ENCODE data around the gene PDE1A. TPM values are rescaled to one million over a fixed set of nuclear protein-coding genes. Genes with fewer than 3 reads are reported as not detected.
"Not testable (repeated sequence)": the region's sequence is repeated elsewhere in the genome, so short reads cannot be mapped to it uniquely, and the experiment has no call there.

The PDE1A gene
- total and polyA plus RNA-seq, 3 experiments from 2014 or later = not detected

- H3K27me3 Mint-ChIP-seq; DNase-seq; POLR2A ChIA-PET; H3K27ac Mint-ChIP-seq; H3K4me3 Mint-ChIP-seq; H3K4me3 ChIP-seq (ENCODE audit: low read length); H3K36me3 ChIP-seq (ENCODE audit: insufficient read depth, low read length); CTCF ChIA-PET; H3K27ac ChIP-seq (ENCODE audit: low read depth, low read length); H3K27me3 ChIP-seq (ENCODE audit: insufficient read depth, low read length, poor library complexity, severe bottlenecking); H3K9me3 ChIP-seq (ENCODE audit: low read length); H3K4me1 Mint-ChIP-seq; H3K36me3 Mint-ChIP-seq; H3K4me1 ChIP-seq (ENCODE audit: insufficient read depth, low read length): not testable (repeated sequence)
- H3K9me3 Mint-ChIP-seq = peaks cover 22 to 23% (median 22%) of the 10 kb centered on the region in 5 donors
Measured at GRCh38 chr2:182276662-182277061, 150.2 kb downstream of the PDE1A start.

GRCh38 chr2:182267971-182268370 lies 158.9 kb downstream of the PDE1A start:
- Histone ChIP-seq H3K27ac (ENCODE audit: low read depth, low read length) (no peak overlapping the region), H3K4me3 (ENCODE audit: low read length) (no peak overlapping the region), H3K36me3 (ENCODE audit: insufficient read depth, low read length) (no peaks in the 10 kb centered on the region), H3K27me3 (ENCODE audit: insufficient read depth, low read length, poor library complexity, severe bottlenecking) (no peaks in the 10 kb centered on the region), H3K4me1 (ENCODE audit: insufficient read depth, low read length) (no peaks in the 10 kb centered on the region), H3K9me3 (ENCODE audit: low read length) (no peaks in the 10 kb centered on the region)
- Mint-ChIP-seq H3K4me3 (no peak overlapping the region), H3K27ac (no peak overlapping the region), H3K9me3 (peaks cover 0 to 3% (median 0%) of the 10 kb centered on the region in 5 donors), H3K4me1 (no peaks in the 10 kb centered on the region), H3K27me3 (no peaks in the 10 kb centered on the region), H3K36me3 (no peaks in the 10 kb centered on the region)
- CTCF ChIA-PET = no interaction called here
- no peak for DNase-seq
- POLR2A ChIA-PET = no interaction called here

GRCh38 chr2:182266909-182267308 lies 159.9 kb downstream of the PDE1A start:
- H3K27ac ChIP-seq (ENCODE audit: low read depth, low read length) = no peak overlapping the region
- Mint-ChIP-seq H3K4me1 (no peaks in the 10 kb centered on the region), H3K27me3 (no peaks in the 10 kb centered on the region), H3K4me3 (no peak overlapping the region), H3K9me3 (peaks cover 0 to 3% (median 0%) of the 10 kb centered on the region in 5 donors), H3K27ac (no peak overlapping the region), H3K36me3 (no peaks in the 10 kb centered on the region)
- H3K27me3 ChIP-seq (ENCODE audit: insufficient read depth, low read length, poor library complexity, severe bottlenecking) = no peaks in the 10 kb centered on the region
- no peaks in the 10 kb centered on the region for H3K9me3 ChIP-seq (ENCODE audit: low read length)
- ChIA-PET CTCF (no interaction called here), POLR2A (no interaction called here)
- no peaks in the 10 kb centered on the region for H3K4me1 ChIP-seq (ENCODE audit: insufficient read depth, low read length)
- no peak for DNase-seq
- H3K4me3 ChIP-seq (ENCODE audit: low read length) = no peak overlapping the region
- no peaks in the 10 kb centered on the region for H3K36me3 ChIP-seq (ENCODE audit: insufficient read depth, low read length)

- H3K9me3 Mint-ChIP-seq = peaks cover 0 to 3% (median 0%) of the 10 kb centered on the region in 5 donors
- H3K27me3 ChIP-seq (ENCODE audit: insufficient read depth, low read length, poor library complexity, severe bottlenecking) = no peaks in the 10 kb centered on the region
- H3K36me3 Mint-ChIP-seq = no peaks in the 10 kb centered on the region
- no peaks in the 10 kb centered on the region for H3K36me3 ChIP-seq (ENCODE audit: insufficient read depth, low read length)
- no peaks in the 10 kb centered on the region for H3K4me1 ChIP-seq (ENCODE audit: insufficient read depth, low read length)
- DNase-seq = no peak
- H3K4me1 Mint-ChIP-seq = no peaks in the 10 kb centered on the region
- no peak overlapping the region for H3K4me3 Mint-ChIP-seq
- no peaks in the 10 kb centered on the region for H3K27me3 Mint-ChIP-seq
- no peak overlapping the region for H3K27ac Mint-ChIP-seq
- H3K27ac ChIP-seq (ENCODE audit: low read depth, low read length) = no peak overlapping the region
- CTCF ChIA-PET = no interaction called here
- POLR2A ChIA-PET = no interaction called here
- no peaks in the 10 kb centered on the region for H3K9me3 ChIP-seq (ENCODE audit: low read length)
- H3K4me3 ChIP-seq (ENCODE audit: low read length) = no peak overlapping the region
Measured at GRCh38 chr2:182265718-182266117, 161.1 kb downstream of the PDE1A start.

GRCh38 chr2:182261860-182262387 lies 164.9 kb downstream of the PDE1A start:
- no peaks in the 10 kb centered on the region for H3K9me3 ChIP-seq (ENCODE audit: low read length)
- Mint-ChIP-seq H3K4me3 (no peak overlapping the region), H3K36me3 (no peaks in the 10 kb centered on the region), H3K4me1 (no peaks in the 10 kb centered on the region), H3K9me3 (peaks cover 0 to 3% (median 0%) of the 10 kb centered on the region in 5 donors), H3K27me3 (no peaks in the 10 kb centered on the region), H3K27ac (no peak overlapping the region)
- DNase-seq = no peak
- no peaks in the 10 kb centered on the region for H3K27me3 ChIP-seq (ENCODE audit: insufficient read depth, low read length, poor library complexity, severe bottlenecking)
- no peak overlapping the region for H3K27ac ChIP-seq (ENCODE audit: low read depth, low read length)
- CTCF ChIA-PET = no interaction called here
- no peaks in the 10 kb centered on the region for H3K4me1 ChIP-seq (ENCODE audit: insufficient read depth, low read length)
- POLR2A ChIA-PET = no interaction called here
- no peaks in the 10 kb centered on the region for H3K36me3 ChIP-seq (ENCODE audit: insufficient read depth, low read length)
- H3K4me3 ChIP-seq (ENCODE audit: low read length) = no peak overlapping the region

- H3K27ac ChIP-seq (ENCODE audit: low read depth, low read length) = no peak overlapping the region
- Mint-ChIP-seq H3K36me3 (no peaks in the 10 kb centered on the region), H3K27ac (no peak overlapping the region), H3K4me1 (no peaks in the 10 kb centered on the region), H3K9me3 (peaks cover 0 to 3% (median 0%) of the 10 kb centered on the region in 5 donors), H3K4me3 (no peak overlapping the region), H3K27me3 (no peaks in the 10 kb centered on the region)
- H3K9me3 ChIP-seq (ENCODE audit: low read length) = no peaks in the 10 kb centered on the region
- no peak overlapping the region for H3K4me3 ChIP-seq (ENCODE audit: low read length)
- ChIA-PET POLR2A (no interaction called here), CTCF (no interaction called here)
- no peaks in the 10 kb centered on the region for H3K36me3 ChIP-seq (ENCODE audit: insufficient read depth, low read length)
- H3K4me1 ChIP-seq (ENCODE audit: insufficient read depth, low read length) = no peaks in the 10 kb centered on the region
- DNase-seq = no peak
- H3K27me3 ChIP-seq (ENCODE audit: insufficient read depth, low read length, poor library complexity, severe bottlenecking) = no peaks in the 10 kb centered on the region
Measured at GRCh38 chr2:182259629-182260150, 167.1 kb downstream of the PDE1A start.

- H3K9me3 Mint-ChIP-seq = peaks cover 0 to 7% (median 0%) of the 10 kb centered on the region in 5 donors
- no peak overlapping the region for H3K4me3 Mint-ChIP-seq
- H3K27ac ChIP-seq (ENCODE audit: low read depth, low read length) = no peak overlapping the region
- no peaks in the 10 kb centered on the region for H3K4me1 ChIP-seq (ENCODE audit: insufficient read depth, low read length)
- H3K27me3 Mint-ChIP-seq = peaks cover 2 to 4% of the 10 kb centered on the region in 2 donors
- no peaks in the 10 kb centered on the region for H3K27me3 ChIP-seq (ENCODE audit: insufficient read depth, low read length, poor library complexity, severe bottlenecking)
- no peaks in the 10 kb centered on the region for H3K36me3 ChIP-seq (ENCODE audit: insufficient read depth, low read length)
- CTCF ChIA-PET = no interaction called here
- no peak overlapping the region for H3K4me3 ChIP-seq (ENCODE audit: low read length)
- H3K36me3 Mint-ChIP-seq = no peaks in the 10 kb centered on the region
- POLR2A ChIA-PET = no interaction called here
- no peak overlapping the region for H3K27ac Mint-ChIP-seq
- H3K4me1 Mint-ChIP-seq = no peaks in the 10 kb centered on the region
- no peak for DNase-seq
- H3K9me3 ChIP-seq (ENCODE audit: low read length) = no peaks in the 10 kb centered on the region
Measured at GRCh38 chr2:182252534-182252933, 174.3 kb downstream of the PDE1A start.

GRCh38 chr2:182248898-182249297 lies 177.9 kb downstream of the PDE1A start:
- Histone ChIP-seq H3K4me3 (ENCODE audit: low read length) (no peak overlapping the region), H3K4me1 (ENCODE audit: insufficient read depth, low read length) (no peaks in the 10 kb centered on the region), H3K36me3 (ENCODE audit: insufficient read depth, low read length) (no peaks in the 10 kb centered on the region), H3K9me3 (ENCODE audit: low read length) (no peaks in the 10 kb centered on the region), H3K27me3 (ENCODE audit: insufficient read depth, low read length, poor library complexity, severe bottlenecking) (no peaks in the 10 kb centered on the region), H3K27ac (ENCODE audit: low read depth, low read length) (no peak overlapping the region)
- no peaks in the 10 kb centered on the region for H3K4me1 Mint-ChIP-seq
- peaks cover 2 to 8% of the 10 kb centered on the region in 2 donors for H3K27me3 Mint-ChIP-seq
- H3K27ac Mint-ChIP-seq = no peak overlapping the region
- ChIA-PET CTCF (no interaction called here), POLR2A (no interaction called here)
- no peak for DNase-seq
- no peaks in the 10 kb centered on the region for H3K36me3 Mint-ChIP-seq
- no peak overlapping the region for H3K4me3 Mint-ChIP-seq
- peaks cover 0 to 4% (median 0%) of the 10 kb centered on the region in 5 donors for H3K9me3 Mint-ChIP-seq

- POLR2A ChIA-PET = no interaction called here
- no peaks in the 10 kb centered on the region for H3K9me3 ChIP-seq (ENCODE audit: low read length)
- H3K27me3 Mint-ChIP-seq = peaks cover 2 to 8% of the 10 kb centered on the region in 2 donors
- H3K4me3 Mint-ChIP-seq = no peak overlapping the region
- H3K4me3 ChIP-seq (ENCODE audit: low read length) = no peak overlapping the region
- no peaks in the 10 kb centered on the region for H3K4me1 Mint-ChIP-seq
- no peaks in the 10 kb centered on the region for H3K4me1 ChIP-seq (ENCODE audit: insufficient read depth, low read length)
- no peak overlapping the region for H3K27ac Mint-ChIP-seq
- no peaks in the 10 kb centered on the region for H3K36me3 Mint-ChIP-seq
- CTCF ChIA-PET = no interaction called here
- no peak for DNase-seq
- H3K9me3 Mint-ChIP-seq = peaks cover 0 to 4% (median under 1%) of the 10 kb centered on the region in 5 donors
- no peaks in the 10 kb centered on the region for H3K27me3 ChIP-seq (ENCODE audit: insufficient read depth, low read length, poor library complexity, severe bottlenecking)
- no peaks in the 10 kb centered on the region for H3K36me3 ChIP-seq (ENCODE audit: insufficient read depth, low read length)
- no peak overlapping the region for H3K27ac ChIP-seq (ENCODE audit: low read depth, low read length)
Measured at GRCh38 chr2:182248362-182248761, 178.5 kb downstream of the PDE1A start.
